K562 (cell line): Measurements from ENCODE around the gene GATAD2B. TPM values are rescaled to one million over a fixed set of nuclear protein-coding genes. Genes with fewer than 3 reads are reported as not detected.

Source experiments
- BRD4 ChIP-seq: fragments of 200-600 bp; sonication (generic); IDR thresholded peaks from 2 replicates; pipeline ENCODE4 v1.6.1; 2017; ENCODE audit warnings: inconsistent platforms
- EHMT2 ChIP-seq: fragments of 450-650 bp; IDR thresholded peaks from 2 replicates; pipeline ENCODE4 v1.6.1; 2018; ENCODE audit warnings: antibody characterized with exemption
- ELF1 ChIP-seq: fragments of 200-800 bp; sonication (Bioruptor generic); IDR thresholded peaks from 2 replicates; pipeline ENCODE4 v1.6.1; 2016; ENCODE audit warnings: missing genetic modification characterization, missing compliant biosample characterization
- GABPA ChIP-seq: fragments of 200-800 bp; sonication (Bioruptor generic); conservative IDR thresholded peaks from 2 replicates; pipeline ENCODE4 v1.6.1; 2016; ENCODE audit warnings: low read depth, missing genetic modification characterization, missing compliant biosample characterization
- KDM4B ChIP-seq, 2 experiments: fragments of 450-650 bp in 1 of 2; sonication (generic) in 1 of 2; IDR thresholded peaks; 2 replicates each; pipeline ENCODE4 v1.6.1; 2016 to 2017; ENCODE audit warnings: borderline replicate concordance in 2 of 2, antibody characterized with exemption in 1 of 2, low read depth in 1 of 2, mild to moderate bottlenecking in 1 of 2
- NCOA6 ChIP-seq: fragments of 450-650 bp; IDR thresholded peaks from 2 replicates; pipeline ENCODE4 v1.6.1; 2017; ENCODE audit warnings: mild to moderate bottlenecking
- NFXL1 ChIP-seq: fragments of 450-650 bp; formaldehyde crosslinking; IDR thresholded peaks from 2 replicates; pipeline ENCODE4 v1.4.0; 2021; ENCODE audit warnings: mild to moderate bottlenecking
- SIRT6 ChIP-seq: IDR thresholded peaks from one replicate; pipeline ENCODE4 v1.6.1; 2012; ENCODE audit warnings: low read depth, mild to moderate bottlenecking, control low read depth, inconsistent platforms, low read length, moderate library complexity
- YBX1 ChIP-seq: fragments of 450-650 bp; IDR thresholded peaks from 2 replicates; pipeline ENCODE4 v1.7.1; 2016; ENCODE audit warnings: mild to moderate bottlenecking
- ZNF253 ChIP-seq: fragments of 250-450 bp; sonication (Bioruptor Pico); conservative IDR thresholded peaks from 2 replicates; pipeline ENCODE4 v1.6.1; 2021; ENCODE audit warnings: mild to moderate bottlenecking
- ZNF444 ChIP-seq: fragments of 250-450 bp; sonication (Bioruptor Pico); IDR thresholded peaks from 2 replicates; pipeline ENCODE4 v1.4.0; 2020; ENCODE audit warnings: mild to moderate bottlenecking, moderate library complexity
- polyA plus RNA-seq, 8 experiments: library from polyadenylated mRNA; depleted of rRNA in 4 of 8; stranded (reverse) in 5 of 8; unstranded in 3 of 8; fragments of >200 nt; fragmentation: Nextera tagmentation in 2 of 8; fragmentation: Illumina TruSeq in 1 of 8; extraction: Ambion mirVana in 2 of 8; extraction: Trizol in 1 of 8; gene quantifications; 2 replicates each; pipeline versions ENCODE4 v1.2.1 to v1.2.3, GENCODE V29; 2011 to 2014; ENCODE audit warnings: inconsistent platforms in 1 of 8, missing spikeins in 1 of 8
- total RNA-seq, 7 experiments: library from RNA; depleted of rRNA in 6 of 7; stranded (reverse); fragments of >200 nt in 6 of 7; fragmentation: Illumina TruSeq in 2 of 7; extraction: Trizol in 2 of 7; gene quantifications; 2 replicates each; pipeline versions ENCODE4 v1.2.1 to v1.2.3, GENCODE V29; 2011 to 2021; ENCODE audit warnings: low replicate concordance in 1 of 7
- TF ChIP-seq, protein P1 (sequence below), 2 experiments: fragments of 450-650 bp; formaldehyde crosslinking in 1 of 2; IDR thresholded peaks; 2 replicates each; pipeline versions ENCODE4 v1.4.0 to v1.6.1; 2014 to 2020; ENCODE audit warnings: mild to moderate bottlenecking in 2 of 2, borderline replicate concordance in 1 of 2, low read depth in 1 of 2
- TF ChIP-seq, protein P2 (sequence below): sonication (generic); formaldehyde crosslinking; IDR thresholded peaks from 2 replicates; pipeline ENCODE4 v1.8.1; 2023; ENCODE audit warnings: mild to moderate bottlenecking, missing genetic modification reagents, moderate library complexity
- TF ChIP-seq, protein P3 (sequence below), 2 experiments: IDR thresholded peaks; 2 replicates each; pipeline ENCODE4 v1.6.1; 2011; ENCODE audit warnings: borderline replicate concordance in 1 of 2, control low read depth in 1 of 2, low read depth in 1 of 2, low read length in 1 of 2, mild to moderate bottlenecking in 1 of 2, mixed read lengths in 1 of 2, moderate library complexity in 1 of 2; ENCODE audit not compliant: insufficient read depth in 1 of 2, insufficient read length in 1 of 2, poor library complexity in 1 of 2, severe bottlenecking in 1 of 2; ENCODE audit errors: extremely low read depth in 1 of 2

Gene GATAD2B
- total and polyA plus RNA-seq, 9 of the 15 experiments (the other 6 are each of a cell fraction or from before 2014, with no cell fraction given): 1.5 to 40.2 (median 4.9) TPM

DNA sequence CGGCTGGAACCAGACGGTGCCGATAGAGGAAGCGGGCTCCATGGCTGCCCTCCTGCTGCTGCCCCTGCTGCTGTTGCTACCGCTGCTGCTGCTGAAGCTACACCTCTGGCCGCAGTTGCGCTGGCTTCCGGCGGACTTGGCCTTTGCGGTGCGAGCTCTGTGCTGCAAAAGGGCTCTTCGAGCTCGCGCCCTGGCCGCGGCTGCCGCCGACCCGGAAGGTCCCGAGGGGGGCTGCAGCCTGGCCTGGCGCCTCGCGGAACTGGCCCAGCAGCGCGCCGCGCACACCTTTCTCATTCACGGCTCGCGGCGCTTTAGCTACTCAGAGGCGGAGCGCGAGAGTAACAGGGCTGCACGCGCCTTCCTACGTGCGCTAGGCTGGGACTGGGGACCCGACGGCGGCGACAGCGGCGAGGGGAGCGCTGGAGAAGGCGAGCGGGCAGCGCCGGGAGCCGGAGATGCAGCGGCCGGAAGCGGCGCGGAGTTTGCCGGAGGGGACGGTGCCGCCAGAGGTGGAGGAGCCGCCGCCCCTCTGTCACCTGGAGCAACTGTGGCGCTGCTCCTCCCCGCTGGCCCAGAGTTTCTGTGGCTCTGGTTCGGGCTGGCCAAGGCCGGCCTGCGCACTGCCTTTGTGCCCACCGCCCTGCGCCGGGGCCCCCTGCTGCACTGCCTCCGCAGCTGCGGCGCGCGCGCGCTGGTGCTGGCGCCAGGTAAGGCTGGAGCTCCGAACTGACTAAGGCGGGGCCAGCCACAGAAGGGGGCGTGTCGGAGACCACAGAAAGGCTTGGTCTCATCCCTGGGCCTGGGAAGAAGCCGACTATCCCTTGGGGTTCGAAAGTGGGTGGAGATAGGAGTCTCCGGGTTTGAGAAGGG lies 147.1 kb downstream of the GATAD2B start (continued):
- TF ChIP-seq, protein P1, sequence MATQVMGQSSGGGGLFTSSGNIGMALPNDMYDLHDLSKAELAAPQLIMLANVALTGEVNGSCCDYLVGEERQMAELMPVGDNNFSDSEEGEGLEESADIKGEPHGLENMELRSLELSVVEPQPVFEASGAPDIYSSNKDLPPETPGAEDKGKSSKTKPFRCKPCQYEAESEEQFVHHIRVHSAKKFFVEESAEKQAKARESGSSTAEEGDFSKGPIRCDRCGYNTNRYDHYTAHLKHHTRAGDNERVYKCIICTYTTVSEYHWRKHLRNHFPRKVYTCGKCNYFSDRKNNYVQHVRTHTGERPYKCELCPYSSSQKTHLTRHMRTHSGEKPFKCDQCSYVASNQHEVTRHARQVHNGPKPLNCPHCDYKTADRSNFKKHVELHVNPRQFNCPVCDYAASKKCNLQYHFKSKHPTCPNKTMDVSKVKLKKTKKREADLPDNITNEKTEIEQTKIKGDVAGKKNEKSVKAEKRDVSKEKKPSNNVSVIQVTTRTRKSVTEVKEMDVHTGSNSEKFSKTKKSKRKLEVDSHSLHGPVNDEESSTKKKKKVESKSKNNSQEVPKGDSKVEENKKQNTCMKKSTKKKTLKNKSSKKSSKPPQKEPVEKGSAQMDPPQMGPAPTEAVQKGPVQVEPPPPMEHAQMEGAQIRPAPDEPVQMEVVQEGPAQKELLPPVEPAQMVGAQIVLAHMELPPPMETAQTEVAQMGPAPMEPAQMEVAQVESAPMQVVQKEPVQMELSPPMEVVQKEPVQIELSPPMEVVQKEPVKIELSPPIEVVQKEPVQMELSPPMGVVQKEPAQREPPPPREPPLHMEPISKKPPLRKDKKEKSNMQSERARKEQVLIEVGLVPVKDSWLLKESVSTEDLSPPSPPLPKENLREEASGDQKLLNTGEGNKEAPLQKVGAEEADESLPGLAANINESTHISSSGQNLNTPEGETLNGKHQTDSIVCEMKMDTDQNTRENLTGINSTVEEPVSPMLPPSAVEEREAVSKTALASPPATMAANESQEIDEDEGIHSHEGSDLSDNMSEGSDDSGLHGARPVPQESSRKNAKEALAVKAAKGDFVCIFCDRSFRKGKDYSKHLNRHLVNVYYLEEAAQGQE (IDR thresholded peaks at IDR 0.05; ENCODE audit: borderline replicate concordance): 0 out of 2 replicates have a peak, but pooled peaks have one; percentile 14
- TF ChIP-seq, protein P1 (CRISPR knock-in tag; IDR thresholded peaks at IDR 0.05; ENCODE audit: low read depth): no peak
- TF ChIP-seq EHMT2 (no peak), YBX1 (no peak), SIRT6 (no peak), NFXL1 (CRISPR knock-in tag) (no peak), BRD4 (no peak), ELF1 (tag) (no peak), KDM4B (IDR thresholded peaks at IDR 0.05; ENCODE audit: borderline replicate concordance in 2 of 2, low read depth in 1 of 2) (0 out of 4 replicates have a peak, but pooled peaks of 1 of the 2 experiments have one; percentile 30), ZNF444 (CRISPR knock-in tag) (no peak), ZNF253 (CRISPR knock-in tag) (no peak), GABPA (tag) (0 out of 2 replicates have a peak, but pooled peaks have one; percentile 32), NCOA6 (0 out of 2 replicates have a peak, but pooled peaks have one; percentile 60)
- TF ChIP-seq, protein P2, sequence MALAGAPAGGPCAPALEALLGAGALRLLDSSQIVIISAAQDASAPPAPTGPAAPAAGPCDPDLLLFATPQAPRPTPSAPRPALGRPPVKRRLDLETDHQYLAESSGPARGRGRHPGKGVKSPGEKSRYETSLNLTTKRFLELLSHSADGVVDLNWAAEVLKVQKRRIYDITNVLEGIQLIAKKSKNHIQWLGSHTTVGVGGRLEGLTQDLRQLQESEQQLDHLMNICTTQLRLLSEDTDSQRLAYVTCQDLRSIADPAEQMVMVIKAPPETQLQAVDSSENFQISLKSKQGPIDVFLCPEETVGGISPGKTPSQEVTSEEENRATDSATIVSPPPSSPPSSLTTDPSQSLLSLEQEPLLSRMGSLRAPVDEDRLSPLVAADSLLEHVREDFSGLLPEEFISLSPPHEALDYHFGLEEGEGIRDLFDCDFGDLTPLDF (CRISPR knock-in tag): no peak
- TF ChIP-seq, protein P3, sequence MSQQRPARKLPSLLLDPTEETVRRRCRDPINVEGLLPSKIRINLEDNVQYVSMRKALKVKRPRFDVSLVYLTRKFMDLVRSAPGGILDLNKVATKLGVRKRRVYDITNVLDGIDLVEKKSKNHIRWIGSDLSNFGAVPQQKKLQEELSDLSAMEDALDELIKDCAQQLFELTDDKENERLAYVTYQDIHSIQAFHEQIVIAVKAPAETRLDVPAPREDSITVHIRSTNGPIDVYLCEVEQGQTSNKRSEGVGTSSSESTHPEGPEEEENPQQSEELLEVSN (IDR thresholded peaks at IDR 0.05; ENCODE audit: borderline replicate concordance in 1 of 2, extremely low read depth in 1 of 2, insufficient read depth in 1 of 2, insufficient read length in 1 of 2, low read depth in 1 of 2, low read length in 1 of 2, poor library complexity in 1 of 2, severe bottlenecking in 1 of 2): peak in 1 of 2 experiments; percentile 59
